Activated CD4-positive, alpha-beta T cell treated with anti-CD3 and anti-CD28 coated beads, Interleukin-2, amount 50 U/mL, for 48 hours (primary cell): ENCODE measurements around the gene LRRC36.
A peak's percentile ranks its signal among the peaks of the same experiment; 100 is the strongest.

ENCODE experiments used
- DNase-seq, 2 experiments: peaks; one replicate each; pipeline ENCODE4 v3.0.0-alpha.2; 2020

The LRRC36 gene

DNA sequence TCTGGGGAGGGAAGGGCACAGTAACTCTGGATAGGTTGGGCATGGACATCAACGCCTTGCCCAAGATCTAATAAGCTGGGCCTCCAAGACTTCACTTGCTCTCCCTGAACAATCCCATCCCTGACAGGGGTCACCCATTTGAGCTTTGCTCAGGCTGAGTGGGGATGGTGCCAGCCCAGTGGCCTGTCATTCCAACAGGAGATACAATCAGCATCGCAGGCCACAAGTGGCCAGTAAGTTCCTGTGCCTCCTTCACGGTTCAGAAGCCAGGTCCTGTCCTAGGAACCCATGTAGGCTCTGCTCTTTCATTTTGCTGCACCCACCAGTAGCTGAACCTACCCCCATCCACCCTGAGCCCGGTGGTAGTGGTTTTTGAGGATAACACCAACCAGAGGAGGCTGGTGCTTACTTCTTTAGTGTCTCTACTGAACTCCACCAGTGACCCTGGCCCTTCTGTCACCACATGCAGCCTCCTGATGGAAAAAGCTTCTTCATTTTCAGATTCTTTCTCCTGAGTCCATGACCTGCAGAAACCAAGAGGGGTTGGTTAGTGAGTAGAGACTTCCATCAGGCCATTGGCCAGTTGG lies 32.4 kb upstream of the LRRC36 start:
- no peak for DNase-seq

DNA sequence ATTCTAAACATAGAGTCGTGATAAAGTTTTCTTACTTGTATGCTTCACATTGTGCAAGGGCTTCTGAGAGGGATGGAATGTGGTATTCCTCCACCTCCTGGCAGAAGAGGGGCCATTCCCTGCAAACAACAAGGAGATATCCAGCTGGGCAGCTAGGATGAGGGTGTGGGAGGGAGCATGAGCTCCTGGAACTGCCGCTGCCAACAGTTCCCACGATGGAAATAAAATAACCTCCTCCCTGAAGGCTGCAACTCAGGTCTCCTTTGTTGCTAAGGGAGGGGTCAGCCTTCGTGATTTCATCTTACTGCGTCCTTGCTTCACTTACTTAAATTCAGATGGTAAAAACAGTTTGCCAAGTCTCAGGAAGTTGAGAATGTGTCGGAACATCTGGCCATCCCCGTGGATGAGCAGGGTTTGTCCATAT lies 31.7 kb upstream of the LRRC36 start:
- DNase-seq: no peak

DNA sequence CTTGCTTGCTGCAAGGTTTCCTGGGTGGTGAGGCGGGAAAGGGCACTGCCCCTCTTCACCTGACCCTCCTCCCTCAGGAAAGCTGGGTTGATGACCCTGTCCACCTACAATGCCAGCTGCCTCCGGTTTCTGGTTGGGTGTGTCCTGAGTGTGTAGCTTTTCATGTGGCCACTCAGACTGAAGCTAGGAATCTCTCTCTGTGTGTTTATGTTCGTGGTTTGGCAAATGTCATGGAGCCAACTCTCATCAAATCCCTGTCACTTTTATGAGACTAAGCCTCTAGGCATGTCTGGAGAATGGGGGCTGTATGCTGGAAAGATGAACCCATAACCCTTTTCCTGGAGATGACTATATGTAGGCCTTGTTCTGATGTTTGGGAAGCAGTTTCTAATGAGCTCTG lies 30.2 kb upstream of the LRRC36 start:
- no peak for DNase-seq

DNA sequence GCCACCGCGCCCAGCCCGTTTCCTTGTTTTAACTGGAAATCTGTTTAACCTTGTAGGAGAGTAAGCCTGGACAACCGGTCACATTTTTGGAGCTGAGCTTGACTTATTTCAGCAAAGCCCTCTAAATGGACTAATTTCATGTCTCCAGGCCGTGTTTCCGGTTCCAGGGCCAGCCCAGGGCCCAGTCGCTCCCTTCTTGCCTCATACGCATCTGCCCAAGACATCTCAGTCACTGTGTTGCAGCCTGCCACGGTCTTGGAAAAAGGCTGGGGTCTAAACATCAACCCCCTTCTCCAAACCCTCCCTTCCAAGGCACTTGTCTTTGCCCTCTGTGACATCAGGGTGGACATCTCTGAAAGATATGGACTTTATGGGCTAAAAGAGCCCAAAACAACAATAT lies 28.3 kb upstream of the LRRC36 start:
- DNase-seq: no peak

DNA sequence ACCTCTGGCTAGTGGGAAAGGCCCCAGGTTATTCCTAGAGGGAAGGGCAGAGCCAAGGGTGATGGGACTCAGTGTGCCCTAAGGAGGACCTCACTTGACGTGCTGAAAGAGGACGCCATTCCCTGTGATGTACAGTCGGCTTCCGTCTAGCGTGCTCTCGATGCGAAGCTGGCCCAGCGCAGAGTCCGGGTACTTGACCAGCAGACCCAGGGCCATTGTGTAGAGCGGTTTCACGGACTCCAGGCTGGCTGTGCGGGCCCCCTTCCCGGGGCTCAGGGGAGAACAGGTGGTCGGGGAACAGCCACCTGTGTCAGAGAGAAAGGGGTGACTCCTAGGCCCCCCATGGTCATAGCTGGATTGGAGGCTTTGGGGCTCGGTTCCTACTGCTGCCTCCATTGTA lies 27.3 kb upstream of the LRRC36 start:
- DNase-seq: no peak

DNA sequence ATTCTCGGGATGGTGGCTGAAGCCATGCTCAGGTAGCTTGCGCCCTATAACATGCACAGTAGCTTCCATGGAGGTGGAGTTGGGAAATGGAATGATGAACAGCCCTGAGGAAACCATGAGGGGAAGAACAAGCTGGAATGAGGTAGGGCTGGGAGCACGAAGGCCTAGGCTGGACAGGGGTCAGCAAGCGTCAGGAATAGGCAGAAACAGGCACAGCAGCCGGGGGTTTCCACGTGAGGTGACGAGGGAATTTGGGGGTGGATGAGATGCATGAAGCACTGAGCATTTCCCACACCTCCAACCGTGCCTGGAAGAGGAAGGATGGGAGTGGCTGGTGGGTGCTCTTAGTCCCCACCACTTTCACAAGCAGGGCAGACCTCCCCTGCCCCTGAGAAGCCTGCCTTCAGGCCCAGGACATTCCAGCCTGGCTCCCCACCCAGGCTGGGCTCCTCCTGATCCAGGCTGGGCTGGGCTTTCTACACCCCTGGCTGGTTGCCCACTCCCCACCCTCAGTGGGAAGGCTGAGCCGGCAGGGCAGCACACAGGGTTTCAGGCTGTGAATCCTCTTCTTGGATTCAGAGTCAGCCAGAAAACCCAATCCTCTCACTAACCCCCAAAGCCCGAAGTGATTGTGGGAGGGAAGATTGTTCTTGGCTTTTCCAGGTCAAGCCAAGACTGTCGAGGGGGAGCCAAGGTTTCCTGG lies 25.4 kb upstream of the LRRC36 start:
- DNase-seq: no peak

DNA sequence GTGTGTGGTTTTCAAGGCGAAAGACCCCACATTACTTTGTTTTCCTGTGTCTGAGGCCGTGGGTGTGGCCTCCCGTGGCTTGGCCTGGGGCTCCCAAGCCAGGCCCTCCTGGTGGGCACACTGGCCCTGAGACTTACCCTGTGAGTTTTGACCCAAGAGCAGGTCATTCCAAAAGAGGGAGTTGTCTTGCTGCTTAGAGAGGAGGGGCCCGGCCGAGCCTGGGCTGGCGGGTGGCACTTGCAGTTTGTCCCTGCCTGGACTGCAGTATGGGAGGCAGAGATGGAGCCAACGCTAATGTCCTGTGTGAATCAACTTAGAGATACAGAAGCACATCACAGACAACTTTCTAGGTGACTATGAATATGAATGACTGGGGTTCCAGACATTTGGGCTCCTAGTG lies 24.5 kb upstream of the LRRC36 start:
- DNase-seq: no peak

DNA sequence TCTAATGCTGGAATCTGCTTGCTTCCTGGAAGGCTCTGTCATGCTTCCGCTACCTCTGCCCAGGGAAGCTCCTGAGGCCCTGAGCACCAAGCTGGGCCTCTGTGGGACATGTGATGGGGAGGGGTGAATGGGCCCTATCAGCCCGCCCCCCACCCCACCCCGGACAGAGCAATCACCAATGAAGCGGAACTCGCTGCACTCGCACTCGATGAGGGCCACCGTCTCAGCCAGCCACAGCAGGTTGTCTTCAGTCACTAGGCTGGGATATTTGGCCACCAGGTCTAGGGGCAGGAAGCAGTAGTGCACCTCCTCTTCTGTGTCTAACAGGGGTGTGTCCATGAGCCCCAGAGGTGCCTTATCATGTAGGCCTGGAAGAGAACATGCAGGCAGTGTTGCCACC lies 23.6 kb upstream of the LRRC36 start:
- DNase-seq: no peak

DNA sequence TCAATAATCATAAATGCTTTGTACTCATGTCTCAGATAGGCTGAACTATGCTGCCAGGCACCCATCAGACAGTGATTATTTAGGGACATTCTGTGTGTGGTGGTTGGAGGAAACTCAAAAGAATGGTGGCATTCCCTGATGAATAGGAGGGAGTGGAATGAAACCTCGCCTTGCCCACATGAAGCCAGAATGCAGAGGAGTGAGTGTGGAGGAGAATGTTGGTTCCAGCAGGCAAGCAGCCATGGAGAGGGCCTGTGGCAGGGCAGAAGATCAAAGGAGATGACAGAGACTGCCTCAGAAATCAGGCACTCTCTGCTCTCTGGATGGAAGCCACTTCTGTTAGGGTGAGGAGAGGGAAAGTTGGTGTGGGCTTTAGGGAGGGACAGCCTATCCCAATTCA lies 22.6 kb upstream of the LRRC36 start:
- no peak for DNase-seq

DNA sequence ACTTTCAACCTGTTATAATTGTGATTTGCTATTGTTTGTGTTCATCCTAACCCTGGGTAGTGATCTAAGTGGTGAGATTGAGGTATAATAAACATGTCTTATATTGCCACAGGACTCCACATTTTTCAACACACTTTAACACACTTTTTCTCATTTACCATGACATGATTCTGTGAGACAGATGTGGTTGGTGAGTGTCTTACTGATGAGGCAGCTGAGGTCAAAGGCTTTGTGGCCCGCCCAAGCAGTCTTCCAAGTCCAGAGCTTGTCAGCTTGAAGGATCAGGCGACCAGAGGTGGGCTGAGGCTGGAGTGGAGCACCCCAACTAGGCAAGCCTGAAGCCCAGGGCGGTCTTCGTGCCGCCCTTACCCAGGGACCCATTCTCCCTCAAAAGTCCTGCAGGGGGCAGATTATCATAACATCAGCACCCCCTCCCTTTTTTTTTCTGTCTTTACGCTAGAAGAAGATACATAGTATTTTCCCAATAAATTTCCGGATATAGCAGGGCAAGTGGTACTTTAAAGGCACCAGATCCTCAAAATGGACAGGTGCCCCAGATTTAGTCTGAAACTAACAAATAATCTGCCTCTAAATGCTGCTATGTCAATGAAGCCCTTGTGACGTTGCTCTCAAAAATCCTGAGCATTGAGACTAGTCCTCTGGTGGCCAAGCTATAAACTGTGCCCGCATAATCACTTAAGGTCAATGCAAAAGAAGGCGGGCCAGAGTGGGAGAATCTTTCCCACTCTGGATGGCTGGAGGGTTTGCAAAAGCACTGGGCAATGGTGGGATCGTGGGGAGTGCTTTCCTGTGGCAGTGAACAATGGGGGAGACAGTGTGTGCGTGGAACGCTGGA lies 21.2 kb upstream of the LRRC36 start:
- DNase-seq: no peak

DNA sequence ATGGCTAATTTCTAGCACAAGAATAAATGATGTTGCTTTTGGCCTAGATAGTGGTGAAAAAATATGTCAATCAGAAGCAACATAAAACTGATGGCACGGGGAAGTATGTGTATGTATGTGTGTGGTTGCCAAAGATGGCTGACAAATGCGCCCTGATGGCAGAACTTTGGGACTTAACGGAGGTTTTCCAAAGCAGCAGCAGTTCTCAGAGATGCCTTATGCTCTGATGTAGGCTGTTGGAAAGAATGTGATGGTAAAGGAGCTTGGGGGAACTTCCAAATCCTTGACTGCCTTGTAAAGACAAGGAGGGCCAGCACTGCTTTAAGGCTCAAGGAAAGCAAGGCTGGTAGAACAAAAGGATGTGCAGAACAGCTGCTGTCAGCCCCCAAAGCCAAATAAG lies 16.1 kb upstream of the LRRC36 start:
- DNase-seq: no peak

DNA sequence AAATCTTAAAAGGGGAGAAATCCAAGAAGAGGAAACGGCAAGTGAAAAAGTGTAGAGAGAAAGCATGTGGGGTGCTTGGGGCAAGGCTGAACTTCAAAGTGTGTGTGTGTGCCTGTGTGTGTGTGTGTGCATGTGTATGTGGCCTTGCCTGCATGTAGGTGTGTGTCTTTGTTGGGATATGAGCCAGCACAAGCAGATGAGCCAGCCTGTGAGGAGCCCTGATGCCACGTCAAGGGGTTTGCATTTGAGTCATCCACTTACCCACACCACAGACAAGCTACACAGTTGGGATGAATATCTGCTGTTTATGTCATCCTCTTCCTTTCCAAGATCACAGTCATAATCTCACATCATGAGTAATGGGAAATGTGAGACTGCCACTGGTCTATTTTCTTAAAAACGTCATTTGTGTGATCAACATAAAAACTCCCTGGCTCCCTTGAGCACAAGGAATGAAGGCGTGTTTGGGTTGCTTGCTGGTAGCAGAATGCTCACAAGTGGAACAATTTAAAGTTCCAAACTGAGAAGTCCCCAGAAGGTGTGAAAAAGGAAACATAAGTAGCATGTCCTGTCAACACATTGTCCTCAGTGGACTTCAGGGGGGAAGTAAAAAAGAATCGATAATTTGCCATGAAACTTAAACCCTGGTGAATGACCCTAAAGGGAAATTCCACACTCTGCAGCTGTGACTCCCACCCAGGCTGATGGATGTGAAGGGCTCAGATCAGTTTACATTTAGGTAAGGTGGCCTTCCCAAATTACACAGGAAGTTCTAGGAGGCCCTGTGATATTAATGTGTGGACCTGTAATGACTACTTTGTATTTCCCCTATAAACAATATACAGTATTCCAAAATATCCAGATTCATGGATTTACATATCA lies 14.8 kb upstream of the LRRC36 start:
- peak; percentile 87 to 91 for DNase-seq

DNA sequence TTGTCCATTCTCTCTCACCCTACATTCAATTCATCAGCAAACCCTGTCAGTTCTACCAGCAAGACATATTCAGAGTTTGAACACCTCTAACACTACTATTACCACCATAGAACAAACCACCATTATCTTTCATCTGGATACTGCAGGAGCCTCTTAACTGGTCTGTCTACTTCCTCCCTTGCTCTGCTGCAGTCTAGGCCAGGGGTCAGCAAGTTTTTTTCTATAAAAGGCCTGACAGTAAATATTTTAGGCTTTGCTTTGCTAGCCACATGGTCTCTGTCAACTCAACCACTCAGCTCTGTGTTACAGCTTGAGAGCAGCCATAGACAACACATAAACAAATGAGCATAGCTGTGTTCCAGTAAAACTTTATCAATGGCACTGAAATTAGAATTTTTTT lies 13.9 kb upstream of the LRRC36 start:
- no peak for DNase-seq

DNA sequence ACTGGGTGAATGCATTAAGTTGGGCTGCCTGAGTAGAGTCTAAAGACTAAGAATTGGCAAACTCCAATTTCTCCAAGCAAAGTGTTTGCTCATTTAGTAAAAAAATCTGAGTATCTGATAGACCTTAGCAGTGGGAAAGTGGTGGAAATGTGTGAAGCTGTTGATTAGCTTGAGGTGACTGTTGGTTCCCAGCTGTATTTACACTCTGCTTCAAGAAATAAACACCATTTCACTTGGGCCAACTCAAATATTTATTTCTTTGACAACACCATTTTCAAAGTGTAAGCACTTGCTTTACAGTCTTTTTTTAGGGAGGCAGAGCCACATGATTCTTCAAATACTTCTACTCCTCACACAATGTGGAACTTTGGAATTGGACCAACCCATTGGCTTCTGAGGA lies 8.8 kb upstream of the LRRC36 start:
- no peak for DNase-seq

DNA sequence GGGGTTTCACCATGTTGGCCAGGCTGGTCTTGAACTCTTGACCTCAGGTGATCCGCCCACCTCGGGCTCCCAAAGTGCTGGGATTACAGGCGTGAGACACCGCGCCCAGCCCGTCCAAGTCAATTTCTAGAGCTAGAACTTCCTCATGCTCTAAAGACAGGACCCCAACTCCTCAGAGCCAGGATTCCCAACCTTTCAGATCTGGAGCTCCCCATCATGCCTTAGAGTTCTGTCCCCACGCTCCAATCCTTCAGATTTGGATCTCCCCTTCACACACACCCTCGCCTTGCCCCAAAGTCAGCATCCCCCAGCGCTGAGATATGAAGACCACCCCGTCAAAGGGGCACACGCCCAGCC lies 522 bp upstream of the LRRC36 start:
- no peak for DNase-seq

DNA sequence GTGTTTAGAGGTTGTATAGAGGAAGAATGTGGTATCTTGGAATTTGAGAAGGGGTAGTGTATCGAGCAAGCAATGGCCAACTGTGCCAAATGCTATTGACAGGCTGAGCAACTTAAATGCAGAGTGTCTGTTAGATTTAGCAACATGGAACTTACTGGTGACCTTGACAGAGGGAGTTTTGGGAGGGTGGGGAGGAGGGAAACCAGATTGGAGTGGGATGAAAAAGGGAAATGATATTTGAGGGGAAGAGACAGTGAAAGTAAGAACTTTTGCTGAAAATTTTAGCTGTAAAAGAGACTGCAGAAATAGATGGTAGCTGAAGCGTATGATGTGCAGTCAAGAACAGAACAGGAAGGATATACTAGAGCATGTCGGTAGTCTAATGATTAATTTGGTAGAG lies 1.1 kb downstream of the LRRC36 start:
- DNase-seq: no peak

DNA sequence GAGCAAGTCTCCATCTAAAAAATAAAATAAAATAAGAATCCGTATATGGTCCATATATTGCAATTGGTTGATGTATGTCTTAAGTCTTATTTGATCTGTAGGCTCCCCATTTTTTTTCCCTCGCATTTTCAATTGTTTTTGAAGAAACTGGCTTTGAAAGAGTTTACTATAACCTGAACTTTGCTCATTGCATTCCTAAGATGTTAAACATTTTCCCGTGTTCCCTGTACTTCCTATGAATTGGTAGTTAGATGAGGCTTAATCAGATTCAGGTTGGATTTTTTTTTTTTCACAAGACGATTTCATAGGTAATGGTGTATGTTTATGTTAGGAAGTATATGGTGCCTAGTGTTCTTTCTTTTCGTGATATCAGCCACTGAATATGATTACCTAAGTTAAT lies 3.3 kb downstream of the LRRC36 start:
- no peak for DNase-seq

DNA sequence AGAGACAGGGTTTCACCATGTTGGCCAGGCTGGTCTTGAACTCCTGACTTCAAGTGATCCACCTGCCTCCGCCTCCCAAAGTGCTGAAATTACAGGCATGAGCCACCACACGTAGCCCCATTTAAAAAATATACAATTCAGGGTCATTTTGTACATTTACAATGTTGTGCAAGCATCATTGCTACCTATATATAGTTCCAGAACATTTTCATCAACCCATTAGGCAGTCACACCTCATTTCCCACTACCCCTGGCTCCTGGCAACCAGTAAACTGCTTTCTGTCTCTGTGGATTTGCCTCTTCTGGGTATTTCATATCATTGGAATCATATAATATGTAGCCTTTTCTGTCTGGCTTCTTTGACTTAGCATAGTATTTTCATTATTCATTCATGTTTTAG lies 6.7 kb downstream of the LRRC36 start:
- no peak for DNase-seq

DNA sequence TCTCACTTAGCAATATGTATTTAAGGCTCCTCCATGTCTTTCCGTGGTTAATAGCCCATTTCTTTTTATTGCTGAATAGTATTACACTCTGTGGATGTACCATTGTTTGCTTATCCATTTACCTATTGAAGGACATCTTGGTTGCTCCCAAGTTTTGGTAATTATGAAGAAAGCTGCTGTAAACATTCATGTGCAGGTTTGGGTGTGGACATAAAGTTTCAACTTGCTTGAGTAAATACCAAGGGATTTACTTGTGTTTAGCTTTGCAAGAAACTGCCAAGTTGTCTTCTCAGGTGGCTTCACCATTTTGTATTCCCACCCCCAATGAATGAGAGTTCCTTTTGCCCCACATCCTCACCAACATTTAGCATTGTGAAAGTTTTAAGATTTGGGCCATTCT lies 9.5 kb downstream of the LRRC36 start:
- no peak for DNase-seq

DNA sequence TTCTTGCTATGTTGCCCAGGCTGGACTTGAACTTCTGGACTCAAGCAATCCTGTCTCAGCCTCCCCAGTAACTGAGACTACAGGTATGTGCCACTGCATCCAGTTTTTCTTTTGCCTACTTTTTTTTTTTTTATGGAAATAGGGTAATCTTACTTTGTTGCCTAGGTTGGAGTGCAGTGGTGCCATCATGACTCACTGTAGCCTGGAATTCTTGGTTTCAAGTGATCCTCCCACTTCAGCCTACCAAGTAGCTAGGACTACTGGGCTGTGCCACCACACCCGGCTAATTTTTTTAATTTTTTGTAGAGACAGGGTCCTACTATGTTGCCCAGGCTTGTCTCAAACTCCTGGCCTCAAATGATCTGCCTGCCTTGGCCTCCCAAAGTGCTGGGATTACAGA lies 10.0 kb downstream of the LRRC36 start:
- no peak for DNase-seq

DNA sequence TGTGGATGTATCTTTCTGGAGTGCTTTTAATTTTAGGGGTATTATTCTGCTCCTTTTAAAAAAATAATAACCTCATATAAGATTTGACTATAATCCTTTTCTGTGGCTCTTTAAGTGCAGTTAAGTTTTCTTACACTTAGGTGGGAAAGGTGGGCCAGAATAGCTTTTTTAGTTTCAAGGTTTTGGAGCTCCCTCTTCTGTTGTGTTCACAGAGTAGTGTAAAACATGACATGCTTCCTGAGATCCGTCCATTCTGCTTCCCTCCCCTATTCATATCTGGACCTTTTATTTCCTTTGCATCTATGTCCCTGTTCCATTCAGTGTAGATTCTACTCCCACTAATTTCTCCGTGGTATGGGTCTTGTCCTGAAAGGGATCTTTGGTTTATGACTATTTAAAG lies 12.8 kb downstream of the LRRC36 start:
- no peak for DNase-seq

DNA sequence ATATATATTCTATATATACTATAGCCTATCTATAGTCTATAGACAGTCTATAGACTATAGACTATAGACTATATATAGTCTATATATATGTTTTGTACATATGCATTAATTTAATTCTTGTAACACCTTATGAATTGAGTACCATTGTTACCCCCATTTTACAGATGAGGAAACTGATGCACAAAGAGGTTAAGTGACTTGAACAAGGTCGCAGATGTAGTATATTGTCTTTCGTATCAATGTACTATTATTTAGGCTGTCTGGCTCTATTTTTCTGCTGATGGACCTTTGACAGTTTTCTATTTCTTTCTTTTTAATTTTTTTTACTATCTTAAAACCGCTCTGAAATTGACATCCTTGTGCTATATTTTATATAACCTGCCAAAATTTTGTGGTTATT lies 14.6 kb downstream of the LRRC36 start:
- no peak for DNase-seq

DNA sequence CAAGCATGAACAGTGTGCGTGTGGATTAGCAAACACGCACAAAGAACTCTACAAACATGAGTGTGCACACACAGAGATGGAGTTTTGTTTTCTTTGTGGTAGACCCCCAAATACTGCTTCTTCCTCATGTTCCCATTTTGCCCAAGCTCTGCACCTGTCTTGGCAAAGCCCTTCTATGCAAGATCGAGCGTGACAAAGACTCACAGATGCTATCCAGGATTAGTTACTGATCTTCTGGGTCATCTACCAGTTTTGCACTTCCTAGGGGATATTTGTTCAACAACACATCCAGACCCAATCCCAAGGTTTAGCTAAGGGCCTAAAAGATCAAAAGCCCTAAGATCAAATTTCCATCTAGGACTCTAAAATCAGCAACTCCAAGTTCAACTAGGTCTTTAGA lies 16.0 kb downstream of the LRRC36 start:
- DNase-seq: no peak
